HG03460 (cell line): ENCODE measurements around the gene NPFF.

Experiments
- ATAC-seq: cut with Tn5 transposase; IDR thresholded peaks from one replicate; pipeline ENCODE4 v1.9.1; 2021; ENCODE audit not compliant: unreplicated experiment

NPFF gene

GRCh38 chr12:53514628-53515290 is 7.5 kb upstream of the NPFF start:
- no peak for ATAC-seq

- no peak for ATAC-seq
Observed at GRCh38 chr12:53513712-53514410, 6.6 kb upstream of the NPFF start.

- ATAC-seq: no peak
Observed at GRCh38 chr12:53510181-53510812, 3.0 kb upstream of the NPFF start.

GRCh38 chr12:53508534-53509170 is 1.4 kb upstream of the NPFF start:
- peak; percentile 89 for ATAC-seq

DNA sequence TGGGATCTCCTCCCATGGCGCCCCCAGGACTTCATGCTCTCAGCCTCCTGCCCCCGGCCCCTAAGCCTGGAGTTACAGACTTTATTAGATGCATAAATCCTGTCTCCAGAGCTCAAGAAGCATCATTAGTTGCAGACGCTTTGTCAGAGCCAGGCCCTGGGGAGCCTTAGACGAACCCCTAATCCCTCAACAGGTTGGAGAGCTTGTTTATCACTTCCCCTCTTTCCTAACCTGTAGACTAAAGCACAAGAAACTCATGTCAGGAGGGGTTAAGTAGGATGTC is 260 bp upstream of the NPFF start:
- no peak for ATAC-seq

- no peak for ATAC-seq
Observed at GRCh38 chr12:53506450-53506785, 866 bp downstream of the NPFF start.

- no peak for ATAC-seq
Observed at GRCh38 chr12:53505555-53506449, 1.5 kb downstream of the NPFF start.

- ATAC-seq: no peak
Observed at GRCh38 chr12:53505086-53505485, 2.2 kb downstream of the NPFF start.

DNA sequence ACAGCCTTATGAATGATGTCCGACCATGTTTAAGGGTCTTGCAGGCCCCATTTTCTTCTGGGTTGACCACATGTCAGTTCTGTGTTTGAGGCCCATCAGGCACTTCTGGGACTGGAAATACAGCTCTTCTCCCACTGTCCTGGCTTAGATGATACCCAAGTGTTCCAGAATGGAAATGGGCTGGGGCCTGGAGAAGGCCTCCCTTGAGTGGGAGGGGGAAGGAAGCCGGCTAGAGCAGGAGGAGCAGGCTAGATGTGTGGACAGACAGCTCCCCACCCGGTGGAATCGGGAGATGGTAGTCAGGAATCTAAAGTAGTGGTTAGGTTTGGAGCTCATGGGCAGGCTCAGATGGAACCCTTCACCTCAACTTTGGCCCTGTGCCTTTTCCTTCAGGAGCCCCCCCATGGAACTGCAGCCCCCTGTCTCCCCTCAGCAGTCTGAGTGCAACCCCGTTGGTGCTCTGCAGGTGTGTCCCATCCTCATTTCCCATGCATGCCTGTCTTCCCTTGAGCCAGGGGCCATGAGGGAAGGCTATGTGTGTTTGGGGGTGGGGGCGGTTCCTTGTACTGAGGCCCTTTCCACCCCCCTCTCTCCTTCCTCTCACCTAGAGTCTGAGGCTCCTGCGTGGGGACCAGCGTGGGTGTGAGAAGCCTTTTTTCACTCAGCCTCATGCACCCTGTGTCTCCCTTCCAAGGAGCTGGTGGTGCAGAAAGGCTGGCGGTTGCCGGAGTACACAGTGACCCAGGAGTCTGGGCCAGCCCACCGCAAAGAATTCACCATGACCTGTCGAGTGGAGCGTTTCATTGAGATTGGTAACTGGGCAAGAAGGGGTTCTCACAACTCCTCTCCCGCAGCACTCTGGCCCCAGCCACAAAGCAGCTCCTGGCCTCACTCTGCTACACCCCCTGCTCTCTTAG is 3.0 kb downstream of the NPFF start:
- no peak for ATAC-seq

DNA sequence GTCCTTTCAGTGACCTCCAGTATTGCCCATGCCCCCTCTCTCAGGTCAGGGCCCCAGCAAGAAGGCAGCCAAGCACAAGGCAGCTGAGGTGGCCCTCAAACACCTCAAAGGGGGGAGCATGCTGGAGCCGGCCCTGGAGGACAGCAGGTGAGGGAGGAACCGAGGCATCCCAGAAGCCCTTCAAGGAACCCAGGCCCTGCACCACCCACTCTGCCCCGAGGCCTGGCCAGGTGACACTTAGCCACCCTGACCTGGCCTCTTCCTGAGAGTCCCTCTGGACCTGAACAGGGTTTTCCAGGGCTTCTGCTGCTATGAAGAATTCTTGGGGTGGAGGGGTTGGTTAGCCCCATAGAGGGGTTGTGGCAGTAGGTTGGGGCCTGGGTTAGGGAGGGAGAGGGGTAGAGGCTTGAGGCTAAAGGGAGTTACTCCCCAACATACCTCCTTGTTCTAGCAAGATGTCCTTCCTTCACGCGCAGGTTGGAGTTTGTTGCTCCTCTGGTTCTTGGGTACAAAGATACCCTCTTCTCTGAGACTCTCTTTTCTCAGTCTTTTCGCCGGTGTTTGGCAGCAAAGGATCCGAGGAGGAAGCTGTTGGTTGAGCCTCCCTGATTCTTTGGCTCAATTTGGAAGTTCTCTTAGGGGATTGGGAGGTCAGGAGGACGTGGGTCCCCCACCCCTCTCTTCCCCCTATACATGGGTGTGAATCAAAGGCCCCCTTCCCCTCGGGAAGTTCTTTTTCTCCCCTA is 4.1 kb downstream of the NPFF start:
- ATAC-seq: no peak

- no peak for ATAC-seq
Observed at GRCh38 chr12:53502331-53502730, 5.0 kb downstream of the NPFF start.

DNA sequence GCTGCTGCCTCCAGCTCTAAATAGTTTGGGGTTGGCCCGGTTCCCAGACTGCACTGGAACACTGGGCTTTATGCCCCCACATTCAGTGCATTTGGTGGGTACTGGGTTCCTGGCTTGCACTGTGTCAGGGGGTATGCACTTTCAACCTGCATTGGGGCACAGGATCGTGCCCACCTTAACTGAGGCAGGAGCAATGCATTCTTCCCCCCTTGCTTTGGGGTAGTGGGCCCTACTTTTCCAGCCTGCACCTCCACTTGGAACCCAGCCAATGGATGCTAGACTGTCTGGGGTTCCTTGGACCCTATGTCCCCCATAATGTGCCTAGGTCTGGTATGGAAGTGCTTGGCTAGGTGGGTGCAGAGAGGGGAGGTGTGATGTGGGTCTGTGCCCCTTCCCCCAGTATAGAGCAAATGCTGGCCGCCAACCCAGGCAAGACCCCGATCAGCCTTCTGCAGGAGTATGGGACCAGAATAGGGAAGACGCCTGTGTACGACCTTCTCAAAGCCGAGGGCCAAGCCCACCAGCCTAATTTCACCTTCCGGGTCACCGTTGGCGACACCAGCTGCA is 5.6 kb downstream of the NPFF start:
- no peak for ATAC-seq

- ATAC-seq: peak; percentile 79
Observed at GRCh38 chr12:53500776-53501614, 6.3 kb downstream of the NPFF start, which contains the start of gene TARBP2. TSS of gene TARBP2 (plus strand) at chr12:53501283. CDS start at chr12:53501409, 126 bp downstream.

- no peak for ATAC-seq
Observed at GRCh38 chr12:53500142-53500775, 7.0 kb downstream of the NPFF start.

DNA sequence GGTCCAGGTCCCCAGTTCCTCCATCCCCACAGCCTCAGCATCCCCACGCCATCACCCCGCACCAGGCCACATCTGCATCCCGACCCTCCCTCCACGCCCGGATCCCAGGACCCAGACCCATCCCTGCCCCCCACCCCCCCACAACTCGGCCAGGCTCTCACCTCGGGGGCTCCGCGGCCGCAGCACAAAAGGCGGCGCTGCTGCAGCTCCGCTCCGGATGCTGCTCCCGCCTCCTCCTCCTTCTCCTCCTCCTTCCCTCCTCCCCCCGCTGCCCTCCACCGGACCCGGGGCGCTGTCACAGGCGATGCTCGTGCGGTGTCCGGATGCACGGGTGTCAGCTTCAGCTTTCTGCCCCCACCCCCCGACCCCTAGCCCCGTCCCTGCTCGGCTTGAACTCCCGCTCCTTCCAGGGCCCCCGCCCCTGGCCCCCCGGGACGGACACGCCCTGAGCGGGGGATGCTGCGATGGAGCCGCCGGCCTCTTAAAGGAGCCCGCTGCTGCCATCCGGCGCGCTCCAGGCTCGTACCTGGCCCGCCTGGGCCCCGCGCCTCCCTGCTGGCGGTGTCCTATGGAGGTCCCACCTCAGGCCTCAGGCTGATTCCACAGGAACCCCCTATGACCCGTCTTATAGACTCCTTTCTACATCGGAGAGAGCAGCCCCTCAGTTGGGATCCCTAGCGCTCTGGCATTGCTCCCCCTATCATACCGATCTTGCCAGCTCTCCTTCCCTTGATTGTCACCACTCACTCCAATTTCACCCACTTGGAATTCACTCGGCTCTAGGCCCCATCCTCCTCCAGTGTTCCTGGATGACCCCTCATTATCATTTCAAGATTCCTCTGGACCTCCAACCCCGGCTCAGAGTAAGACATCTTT is 7.8 kb downstream of the NPFF start, which contains the start of gene MAP3K12:
MAP3K12 (minus strand) TSS at position 193 of the 876 bp plus-strand sequence. CDS start 12,067 bp downstream, outside the sequence.
- no peak for ATAC-seq

GRCh38 chr12:53498235-53498630 is 9.1 kb downstream of the NPFF start:
- no peak for ATAC-seq
